Neural cell (in vitro differentiated cells): ENCODE results near the gene FGD4.

ENCODE experiments used
- EZH2 ChIP-seq: fragments of 200-600, 300-800 bp; shearing (Covaris generic), sonication (generic); IDR thresholded peaks from 2 replicates; pipeline ENCODE4 v1.6.1; 2014; ENCODE audit warnings: antibody characterized with exemption, low read length, borderline replicate concordance, mild to moderate bottlenecking; ENCODE audit not compliant: insufficient read depth, poor library complexity, severe bottlenecking
- POLR2AphosphoS5 ChIP-seq: IDR thresholded peaks from 2 replicates; pipeline ENCODE4 v1.6.1; 2012
- RAD21 ChIP-seq: fragments of 450-650 bp; conservative IDR thresholded peaks from 2 replicates; pipeline ENCODE4 v1.6.1; 2014; ENCODE audit warnings: antibody characterized with exemption, mild to moderate bottlenecking, moderate library complexity
- TAF1 ChIP-seq: IDR thresholded peaks from 2 replicates; pipeline ENCODE4 v1.6.1; 2012; ENCODE audit warnings: low read depth
- TF ChIP-seq, protein P1 (sequence below): fragments of 450-650 bp; IDR thresholded peaks from 2 replicates; pipeline ENCODE4 v1.5.1; 2014; ENCODE audit warnings: antibody characterized with exemption, mild to moderate bottlenecking, moderate library complexity; ENCODE audit not compliant: poor library complexity, severe bottlenecking

- TF ChIP-seq TAF1 (no peak), POLR2AphosphoS5 (no peak), RAD21 (no peak), EZH2 (no peak)
- TF ChIP-seq, protein P1, sequence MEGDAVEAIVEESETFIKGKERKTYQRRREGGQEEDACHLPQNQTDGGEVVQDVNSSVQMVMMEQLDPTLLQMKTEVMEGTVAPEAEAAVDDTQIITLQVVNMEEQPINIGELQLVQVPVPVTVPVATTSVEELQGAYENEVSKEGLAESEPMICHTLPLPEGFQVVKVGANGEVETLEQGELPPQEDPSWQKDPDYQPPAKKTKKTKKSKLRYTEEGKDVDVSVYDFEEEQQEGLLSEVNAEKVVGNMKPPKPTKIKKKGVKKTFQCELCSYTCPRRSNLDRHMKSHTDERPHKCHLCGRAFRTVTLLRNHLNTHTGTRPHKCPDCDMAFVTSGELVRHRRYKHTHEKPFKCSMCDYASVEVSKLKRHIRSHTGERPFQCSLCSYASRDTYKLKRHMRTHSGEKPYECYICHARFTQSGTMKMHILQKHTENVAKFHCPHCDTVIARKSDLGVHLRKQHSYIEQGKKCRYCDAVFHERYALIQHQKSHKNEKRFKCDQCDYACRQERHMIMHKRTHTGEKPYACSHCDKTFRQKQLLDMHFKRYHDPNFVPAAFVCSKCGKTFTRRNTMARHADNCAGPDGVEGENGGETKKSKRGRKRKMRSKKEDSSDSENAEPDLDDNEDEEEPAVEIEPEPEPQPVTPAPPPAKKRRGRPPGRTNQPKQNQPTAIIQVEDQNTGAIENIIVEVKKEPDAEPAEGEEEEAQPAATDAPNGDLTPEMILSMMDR, result no peak
Observed at GRCh38 chr12:32418903-32419519, 19.7 kb downstream of the FGD4 start.
